HG02798 (cell line): ENCODE results near the gene WSB1.
"Not testable (repeated sequence)": the region's sequence is repeated elsewhere in the genome, so short reads cannot be mapped to it uniquely, and the experiment has no call there.

ENCODE experiments used
- ATAC-seq: cut with Tn5 transposase; IDR thresholded peaks from one replicate; pipeline ENCODE4 v1.9.1; 2021; ENCODE audit warnings: mild to moderate bottlenecking; ENCODE audit not compliant: unreplicated experiment, poor library complexity

Gene WSB1

GRCh38 chr17:27310565-27311110, 16.7 kb downstream of the WSB1 start:
- ATAC-seq = no peak

- ATAC-seq = no peak
Observed at GRCh38 chr17:27313301-27313700, 19.4 kb downstream of the WSB1 start.

- no peak for ATAC-seq
Observed at GRCh38 chr17:27315322-27315721, 21.4 kb downstream of the WSB1 start.

GRCh38 chr17:27315796-27316465, 22.0 kb downstream of the WSB1 start:
- no peak for ATAC-seq

GRCh38 chr17:27318228-27318627, 24.3 kb downstream of the WSB1 start:
- ATAC-seq = no peak

- no peak for ATAC-seq
Observed at GRCh38 chr17:27318633-27319032, 24.7 kb downstream of the WSB1 start.

- ATAC-seq = no peak
Observed at GRCh38 chr17:27319541-27320221, 25.8 kb downstream of the WSB1 start.

GRCh38 chr17:27320222-27320560, 26.3 kb downstream of the WSB1 start:
- no peak for ATAC-seq

- ATAC-seq = no peak
Observed at GRCh38 chr17:27321372-27321771, 27.5 kb downstream of the WSB1 start.

GRCh38 chr17:27322026-27322425, 28.1 kb downstream of the WSB1 start:
- ATAC-seq = no peak

GRCh38 chr17:27322690-27323508, 29.0 kb downstream of the WSB1 start:
- no peak for ATAC-seq

- no peak for ATAC-seq
Observed at GRCh38 chr17:27323538-27324215, 29.8 kb downstream of the WSB1 start.

GRCh38 chr17:27324771-27325339, 30.9 kb downstream of the WSB1 start:
- ATAC-seq = no peak

GRCh38 chr17:27326051-27326450, 32.1 kb downstream of the WSB1 start:
- ATAC-seq = no peak

GRCh38 chr17:27326585-27326984, 32.7 kb downstream of the WSB1 start:
- ATAC-seq = no peak

GRCh38 chr17:27327397-27327796, 33.5 kb downstream of the WSB1 start:
- no peak for ATAC-seq

GRCh38 chr17:27327871-27328270, 34.0 kb downstream of the WSB1 start:
- no peak for ATAC-seq

GRCh38 chr17:27328686-27329085, 34.8 kb downstream of the WSB1 start:
- not testable (repeated sequence) for ATAC-seq

GRCh38 chr17:27329146-27329805, 35.4 kb downstream of the WSB1 start:
- no peak for ATAC-seq

GRCh38 chr17:27332047-27332393, 38.1 kb downstream of the WSB1 start:
- no peak for ATAC-seq
